Renal cortical epithelial cell (primary cell): Measurements from ENCODE around the gene ELMOD3. TPM values are rescaled to one million over a fixed set of nuclear protein-coding genes. Genes with fewer than 3 reads are reported as not detected.

Source experiments
- total RNA-seq: library from RNA; depleted of rRNA; stranded (reverse); fragments of >200 nt; gene quantifications from 2 replicates; pipeline ENCODE4 v1.2.3, GENCODE V29; 2014

ELMOD3 gene
- total RNA-seq, 1 donor from 2014 or later: 18.6 TPM

Other genes starting within 250 kb of the ELMOD3 start
- 0.52 and 1.4 TPM in 2 replicates for gene TCF7L1, start 221.4 kb upstream of the ELMOD3 start, total RNA-seq
- gene TGOLN2, start 26.8 kb upstream of the ELMOD3 start, total RNA-seq: 79.7 and 208 TPM in 2 replicates
- gene RETSAT, start 241 bp upstream of the ELMOD3 start, total RNA-seq: 79.7 and 91.5 TPM in 2 replicates
- 295 and 502 TPM in 2 replicates for gene CAPG, start 55.6 kb downstream of the ELMOD3 start, total RNA-seq
- 0.40 TPM in 1 of 2 replicates, not detected in the other for gene SH2D6, start 63.9 kb downstream of the ELMOD3 start, total RNA-seq
- 54.9 and 292 TPM in 2 replicates for gene MAT2A, start 184.4 kb downstream of the ELMOD3 start, total RNA-seq
- 32.6 and 51.4 TPM in 2 replicates for gene GGCX, start 206.7 kb downstream of the ELMOD3 start, total RNA-seq
- gene VAMP8, start 222.8 kb downstream of the ELMOD3 start, total RNA-seq: 47.0 and 103 TPM in 2 replicates
- 1.6 and 5.6 TPM in 2 replicates for gene VAMP5, start 229.7 kb downstream of the ELMOD3 start, total RNA-seq
- gene RNF181, start 241.0 kb downstream of the ELMOD3 start, total RNA-seq: 163 and 434 TPM in 2 replicates
- gene TMEM150A, start 247.9 kb downstream of the ELMOD3 start, total RNA-seq: 6.9 and 13.6 TPM in 2 replicates